HG02678 (cell line): ENCODE data around the gene TNKS1BP1.
"Not testable (repeated sequence)": the region's sequence is repeated elsewhere in the genome, so short reads cannot be mapped to it uniquely, and the experiment has no call there.

Experiments used
- ATAC-seq: cut with Tn5 transposase; IDR thresholded peaks from one replicate; pipeline ENCODE4 v1.9.1; 2021; ENCODE audit warnings: mild to moderate bottlenecking, moderate library complexity; ENCODE audit not compliant: unreplicated experiment

Gene TNKS1BP1

DNA sequence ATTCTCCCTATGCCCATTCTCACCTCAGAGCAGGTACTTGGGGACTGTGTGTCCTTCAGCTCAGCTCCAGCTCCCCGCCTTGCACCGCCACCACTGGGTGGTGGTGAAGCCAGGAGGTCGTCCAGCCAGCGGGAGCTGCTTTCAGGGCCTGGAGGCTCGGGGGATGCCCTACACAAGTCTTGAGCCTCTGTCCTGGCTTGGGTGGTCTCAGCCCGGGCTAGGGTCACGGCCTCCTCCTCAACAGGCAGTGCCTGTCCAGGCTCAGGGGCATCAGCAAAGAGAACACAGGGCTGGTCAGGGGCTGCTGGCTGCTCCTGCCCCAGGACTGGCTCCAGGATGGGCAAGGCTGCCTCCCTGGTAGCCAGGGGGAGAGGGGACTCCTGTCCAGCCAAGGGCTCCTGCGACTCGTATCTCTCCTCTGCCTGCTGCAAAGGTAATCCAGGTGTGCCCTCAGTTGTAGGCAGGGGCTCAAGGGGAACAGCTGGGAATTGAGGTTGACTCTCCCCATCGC, 12.2 kb downstream of the TNKS1BP1 start:
- ATAC-seq, result no peak

DNA sequence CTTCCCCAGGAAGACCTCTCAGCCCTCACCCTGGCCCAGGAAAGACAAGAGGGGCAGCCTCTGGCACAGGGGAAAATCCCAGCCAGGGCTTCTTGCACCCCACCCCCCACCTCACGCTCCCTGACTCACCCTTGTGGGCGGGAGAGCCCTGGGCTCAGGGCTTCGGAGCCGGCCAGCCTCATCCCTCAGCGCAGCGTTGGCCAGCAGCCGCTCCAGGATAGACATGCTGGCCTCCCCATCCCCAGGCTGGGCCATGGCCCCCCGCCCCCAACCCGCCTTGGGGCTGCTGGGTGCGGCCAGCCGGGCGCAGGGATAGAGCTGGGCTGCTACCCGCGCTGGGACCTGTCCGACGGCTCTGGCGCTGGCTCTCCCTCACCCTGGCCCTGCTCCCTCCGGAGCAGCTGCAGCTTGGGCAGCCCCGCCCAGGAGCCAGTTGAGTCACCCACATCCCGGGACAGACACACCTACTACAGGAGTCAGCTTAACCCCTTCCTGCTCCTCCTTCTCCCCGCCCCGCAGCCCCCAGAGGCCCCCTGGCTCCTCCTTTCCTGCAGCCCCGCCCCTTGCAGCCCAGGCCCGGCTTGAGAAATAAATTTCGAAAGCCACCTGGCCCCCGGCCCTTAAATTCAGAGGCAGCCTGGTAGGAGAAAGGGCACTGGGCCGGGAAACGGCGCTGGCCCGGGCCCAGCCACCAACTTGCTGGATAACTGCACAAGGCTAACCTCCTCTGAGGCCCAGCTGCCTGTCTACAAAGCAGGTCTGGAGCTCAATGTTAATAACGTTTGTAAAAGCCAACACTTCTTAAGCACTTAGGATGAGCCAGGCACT, 13.4 kb downstream of the TNKS1BP1 start:
- peak; percentile 98 for ATAC-seq

DNA sequence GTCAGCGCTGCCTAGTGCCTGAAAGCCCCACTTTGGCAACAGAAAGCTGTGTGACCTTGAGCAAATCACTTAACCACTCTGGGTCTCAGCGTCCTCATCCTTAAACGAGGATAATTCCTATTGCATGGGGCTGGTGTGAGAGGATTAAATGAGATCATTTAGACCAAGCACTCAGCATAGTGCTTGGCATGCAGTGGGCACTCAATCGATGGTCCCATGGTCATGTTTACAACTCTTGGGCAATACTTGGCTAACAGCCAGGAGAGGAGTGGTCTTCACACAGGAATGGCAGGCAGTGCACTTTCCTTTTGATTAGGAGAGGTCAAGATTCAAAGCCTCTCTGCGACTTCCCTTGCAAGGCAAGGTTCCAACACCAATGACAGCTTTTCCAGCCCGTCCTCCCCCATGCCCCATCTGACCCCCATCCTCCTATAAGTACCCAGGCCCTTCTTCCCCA, 14.1 kb downstream of the TNKS1BP1 start:
- no peak for ATAC-seq

DNA sequence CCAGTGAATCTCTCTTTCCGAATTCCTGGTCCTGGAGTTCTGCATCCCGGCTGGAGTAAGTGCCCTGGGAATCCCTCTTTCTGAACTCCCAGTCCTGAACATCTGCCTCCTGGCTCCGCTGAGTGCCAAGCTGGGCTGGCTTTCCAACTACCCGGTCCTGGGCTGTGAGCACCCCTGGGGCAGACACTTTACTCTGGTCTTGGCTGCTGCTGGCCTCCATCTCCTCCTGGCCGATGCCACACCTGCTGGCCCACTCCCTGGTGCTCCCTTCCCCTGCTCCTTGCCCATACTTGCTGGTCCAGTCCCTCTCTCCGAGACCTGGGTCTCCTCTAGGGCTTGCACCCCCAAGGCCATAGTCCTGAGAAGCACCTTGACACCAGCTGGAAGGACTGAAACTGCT, 14.7 kb downstream of the TNKS1BP1 start:
- no peak for ATAC-seq

DNA sequence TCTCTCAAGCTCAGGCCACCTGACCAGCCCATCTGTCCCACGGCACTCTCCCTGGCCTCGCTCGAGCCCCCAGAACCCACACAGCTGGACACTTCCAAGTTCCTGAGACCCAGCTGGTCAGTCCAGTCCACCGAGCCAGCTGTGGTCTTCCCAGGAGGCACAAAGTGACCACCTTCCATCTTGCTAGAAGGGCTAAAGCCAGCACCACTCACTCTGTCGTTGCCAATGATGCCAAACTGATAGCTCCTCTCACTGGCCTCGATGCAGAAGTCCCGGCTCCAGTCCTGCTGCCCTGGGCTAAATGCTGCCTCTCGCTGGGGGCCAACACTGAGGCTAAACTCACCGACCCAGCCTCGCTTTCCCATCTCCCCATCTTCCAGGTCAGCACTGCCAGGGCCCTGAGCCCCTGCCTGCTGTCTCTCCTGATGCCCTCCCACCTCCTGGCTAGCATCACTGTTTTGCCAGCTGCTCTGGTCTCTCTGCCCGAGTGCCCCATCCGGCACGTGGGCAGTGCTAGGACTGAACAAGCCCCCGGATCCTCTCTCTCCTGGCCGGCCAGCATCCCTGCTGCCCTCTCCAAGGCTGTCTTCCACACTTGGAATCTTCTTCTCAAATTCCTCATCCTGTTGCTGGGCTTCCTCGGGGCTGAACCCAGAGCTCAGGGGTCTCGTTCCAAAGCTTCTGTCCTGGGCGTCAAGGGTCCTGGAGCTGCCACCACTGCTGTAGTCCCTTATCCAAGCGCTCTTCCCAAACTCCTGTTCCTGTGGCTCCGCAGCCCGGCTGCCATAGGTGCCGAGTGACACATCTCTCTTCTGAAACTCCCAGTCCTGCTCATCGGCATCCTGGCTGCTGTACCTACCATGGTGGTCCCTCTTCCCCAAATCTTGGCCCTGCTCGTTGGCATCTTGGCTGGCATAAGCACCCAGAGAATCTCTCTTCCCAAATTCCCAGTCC, 15.4 kb downstream of the TNKS1BP1 start:
- ATAC-seq, result no peak

DNA sequence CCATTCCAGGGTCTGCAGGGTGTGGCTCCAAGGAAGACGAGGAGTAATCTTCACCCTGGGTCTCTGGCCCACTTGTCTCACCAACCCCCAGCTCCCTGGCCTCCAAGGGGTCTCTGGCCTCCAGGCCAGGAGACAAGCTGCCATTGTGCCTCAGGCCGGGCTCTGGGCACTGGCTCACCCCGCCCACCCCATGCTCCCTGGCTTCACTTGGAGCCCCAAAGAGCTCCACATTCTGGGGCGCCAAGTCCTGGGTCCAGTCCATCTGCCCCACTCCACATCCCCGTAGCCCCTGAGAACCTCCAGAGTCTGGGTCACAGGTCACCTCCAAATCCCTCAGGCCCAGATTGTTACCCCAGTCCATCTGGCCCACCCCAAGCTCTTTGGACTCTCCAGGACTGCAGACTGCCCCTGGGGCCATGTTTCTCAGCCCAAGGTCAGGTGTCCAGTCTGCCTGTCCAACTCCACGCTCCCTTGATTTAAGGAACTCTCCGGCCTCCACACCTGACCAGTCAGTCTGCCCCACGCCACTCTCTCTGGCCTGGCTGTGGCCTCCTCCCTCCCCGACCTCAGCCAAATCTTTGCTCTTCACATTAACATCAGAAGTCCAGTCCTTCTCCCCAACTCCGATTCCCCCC, 16.2 kb downstream of the TNKS1BP1 start:
- ATAC-seq, result no peak

DNA sequence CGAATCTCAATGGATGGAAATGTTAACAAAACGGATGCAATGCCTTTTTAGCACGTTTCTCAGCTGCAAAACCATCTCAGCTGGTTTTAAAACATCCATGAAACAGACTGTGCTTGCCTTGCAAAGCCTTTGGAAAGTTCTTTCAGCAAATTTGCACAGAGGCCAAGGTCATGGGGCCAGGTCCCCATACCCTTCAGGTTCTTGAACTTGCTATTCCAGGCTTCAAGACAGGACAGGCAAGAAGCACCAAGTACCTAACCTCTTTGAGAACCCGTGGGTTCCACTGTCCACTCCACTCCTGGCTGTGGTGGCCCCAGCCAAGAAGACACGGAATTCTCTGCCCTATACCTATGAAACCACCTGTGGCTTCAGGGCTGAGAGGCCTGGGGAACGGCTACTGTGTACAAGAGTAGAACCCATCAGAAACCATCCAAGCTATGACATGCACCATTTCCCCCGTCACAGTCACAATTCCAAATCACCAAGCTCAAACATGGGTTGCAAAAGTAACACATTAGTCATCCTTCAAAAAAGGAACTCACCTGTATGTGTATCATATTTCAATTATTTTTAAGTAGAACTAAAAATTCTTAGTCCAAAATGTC, 17.0 kb downstream of the TNKS1BP1 start:
- no peak for ATAC-seq

DNA sequence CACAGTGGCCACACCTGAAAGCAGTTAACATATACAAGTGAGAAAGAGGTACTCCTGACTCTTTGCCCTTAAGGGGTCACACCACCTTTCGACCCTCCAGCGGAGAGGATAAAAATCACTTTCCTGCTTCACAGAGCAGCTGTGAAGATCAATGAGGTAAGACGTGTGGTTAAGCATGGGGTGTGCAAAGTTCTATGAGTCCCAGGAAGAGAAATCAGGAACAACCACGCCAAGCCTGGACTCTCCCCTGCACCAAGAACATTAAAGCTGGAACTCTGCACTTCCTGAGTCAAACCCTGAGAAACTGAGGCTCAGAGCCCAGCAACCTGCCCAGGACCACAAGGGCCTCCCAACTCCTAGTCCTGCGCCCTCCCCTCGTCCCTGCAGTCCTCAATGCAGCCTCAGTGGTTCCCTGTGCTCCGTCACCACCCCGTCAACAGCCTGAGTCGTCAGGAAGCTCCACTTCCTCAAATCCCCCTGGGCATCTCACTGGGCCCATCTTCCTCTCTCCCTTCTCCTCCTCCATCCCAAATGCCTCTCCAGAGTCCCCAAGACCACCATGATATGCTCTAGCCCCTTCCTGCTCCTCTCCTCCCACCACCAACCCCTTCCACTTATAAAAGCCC, 17.7 kb downstream of the TNKS1BP1 start:
- ATAC-seq, result no peak

DNA sequence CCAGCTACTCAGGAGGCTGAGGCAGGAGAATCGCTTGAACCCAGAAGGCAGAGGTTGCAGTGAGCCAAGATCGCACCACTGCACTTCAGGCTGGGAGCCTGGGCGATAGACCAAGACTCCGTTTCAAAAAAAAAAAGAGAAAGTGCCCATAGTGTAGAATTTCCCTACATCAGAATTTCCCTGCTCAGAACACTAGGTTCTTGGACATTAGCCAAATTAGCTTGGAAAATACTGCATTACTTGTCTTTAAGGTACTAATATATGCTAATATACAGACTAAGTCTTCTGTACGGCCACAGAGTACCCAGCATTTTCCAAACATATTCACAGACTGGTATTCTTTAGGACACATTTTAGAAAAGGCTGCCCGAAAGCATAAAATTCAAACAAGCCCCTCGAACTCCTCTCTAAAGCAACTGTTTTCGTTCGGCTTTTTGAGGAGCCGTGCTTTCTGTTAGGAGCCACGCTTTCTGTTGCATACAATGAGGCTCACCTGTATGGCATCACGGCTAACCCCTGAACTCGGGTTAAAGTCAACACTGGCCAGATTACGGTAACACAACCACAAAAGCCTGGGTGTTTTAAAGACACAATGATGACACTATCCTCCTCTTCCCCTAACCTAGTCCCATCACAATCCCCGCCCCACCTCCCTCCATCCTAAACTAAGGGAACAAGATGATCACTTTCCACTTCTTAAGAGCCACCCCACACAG, 18.4 kb downstream of the TNKS1BP1 start:
- no peak for ATAC-seq

DNA sequence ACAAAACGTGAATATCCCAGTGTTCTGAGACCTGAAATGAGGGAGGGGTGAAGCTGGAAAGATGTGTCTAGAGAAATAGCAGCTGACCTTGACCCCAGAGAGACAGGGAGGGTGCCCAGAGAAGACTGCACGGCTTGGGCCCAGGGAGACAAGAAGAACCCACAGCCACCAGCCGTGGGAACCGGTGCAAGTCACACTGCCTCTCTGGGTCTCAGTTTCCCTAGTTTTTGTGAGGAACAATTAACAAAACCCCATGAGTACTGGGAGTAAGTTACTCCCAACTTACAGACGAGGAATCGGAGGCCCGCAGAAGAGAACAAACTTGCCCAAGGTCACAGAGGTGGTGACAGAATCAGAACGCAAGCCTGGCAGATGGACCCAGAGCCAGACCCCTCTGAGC, 19.2 kb downstream of the TNKS1BP1 start:
- ATAC-seq, result no peak

DNA sequence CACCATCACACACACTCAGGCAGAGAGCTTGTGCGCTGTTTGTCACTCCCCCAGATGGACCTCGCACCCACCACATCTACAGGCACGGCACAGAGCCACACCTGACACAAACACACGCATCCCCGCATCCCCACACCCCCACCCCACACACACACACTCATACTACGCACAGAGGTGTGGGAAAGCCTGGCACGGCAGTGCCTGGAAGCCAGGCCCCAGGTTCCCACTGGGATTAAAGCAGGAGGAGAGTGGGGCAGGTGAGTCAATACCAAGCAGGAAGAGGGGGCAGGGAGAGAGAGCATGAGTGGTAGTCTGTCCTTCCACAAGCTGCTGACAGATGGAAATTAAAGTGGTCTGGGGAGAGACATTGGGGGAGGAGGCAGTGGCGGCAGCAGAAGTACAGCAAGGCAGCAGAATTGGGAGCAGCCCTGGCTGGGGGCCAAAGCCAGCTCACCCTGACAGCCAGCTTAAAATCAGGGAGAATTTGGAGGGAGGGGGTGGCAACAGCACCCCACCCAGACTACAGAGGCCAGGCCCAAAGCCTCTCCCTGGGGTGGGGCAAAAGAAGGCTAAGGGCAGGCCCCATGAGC, 20.7 kb downstream of the TNKS1BP1 start:
- ATAC-seq, result no peak

DNA sequence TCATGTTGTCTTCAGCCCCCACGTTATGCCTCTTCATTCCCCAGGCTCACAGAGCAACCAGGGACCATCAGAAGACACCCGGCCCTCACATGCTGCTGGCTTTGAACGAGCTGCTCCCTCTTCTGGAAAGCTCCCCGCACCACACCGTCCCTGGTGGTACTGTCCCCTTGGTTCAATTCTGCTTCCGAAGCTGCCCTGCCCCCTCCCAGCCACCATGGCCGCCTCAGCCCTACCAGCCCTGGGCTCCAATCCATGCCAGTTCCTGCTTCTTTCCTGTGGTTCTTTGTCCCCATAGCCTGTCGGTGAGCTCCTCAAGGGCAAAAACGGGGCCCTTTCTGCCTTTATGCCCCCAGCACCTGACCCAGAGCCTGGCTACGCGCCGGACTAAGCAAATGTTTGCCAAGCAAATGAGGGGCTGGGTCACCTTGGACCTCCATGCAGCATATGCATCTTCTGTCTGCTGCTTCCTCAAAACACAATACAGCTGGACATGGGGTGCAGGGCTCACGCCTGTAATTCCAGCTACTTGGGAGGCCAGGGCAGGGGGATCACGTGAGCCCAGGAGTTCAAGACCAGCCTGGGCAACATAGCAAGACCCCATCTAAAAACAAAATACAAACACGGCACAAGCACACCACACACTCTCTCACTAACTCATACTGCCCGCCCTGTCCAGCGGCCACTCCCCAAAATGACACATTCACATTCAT, 21.3 kb downstream of the TNKS1BP1 start:
- no peak for ATAC-seq

DNA sequence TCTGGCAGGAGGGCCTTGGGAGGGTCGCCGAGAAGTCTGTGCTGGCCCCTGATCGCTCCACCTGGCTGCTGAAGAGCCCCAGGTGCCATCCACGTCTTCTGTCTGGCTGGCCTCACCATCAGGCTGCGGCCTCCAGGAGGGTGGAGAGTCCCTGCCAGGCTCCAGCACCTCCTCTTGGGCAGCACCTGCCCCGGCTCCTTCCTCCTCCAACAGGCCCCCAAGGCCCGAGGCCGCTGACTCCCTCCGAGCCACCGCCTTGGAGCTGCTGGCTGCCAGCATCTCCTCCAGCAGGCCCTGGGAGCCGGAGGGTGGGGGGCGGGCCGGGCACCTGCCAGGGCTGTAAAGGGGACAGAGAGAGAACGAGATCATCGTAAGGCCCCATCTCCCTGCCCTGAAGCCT, 22.3 kb downstream of the TNKS1BP1 start:
- no peak for ATAC-seq

DNA sequence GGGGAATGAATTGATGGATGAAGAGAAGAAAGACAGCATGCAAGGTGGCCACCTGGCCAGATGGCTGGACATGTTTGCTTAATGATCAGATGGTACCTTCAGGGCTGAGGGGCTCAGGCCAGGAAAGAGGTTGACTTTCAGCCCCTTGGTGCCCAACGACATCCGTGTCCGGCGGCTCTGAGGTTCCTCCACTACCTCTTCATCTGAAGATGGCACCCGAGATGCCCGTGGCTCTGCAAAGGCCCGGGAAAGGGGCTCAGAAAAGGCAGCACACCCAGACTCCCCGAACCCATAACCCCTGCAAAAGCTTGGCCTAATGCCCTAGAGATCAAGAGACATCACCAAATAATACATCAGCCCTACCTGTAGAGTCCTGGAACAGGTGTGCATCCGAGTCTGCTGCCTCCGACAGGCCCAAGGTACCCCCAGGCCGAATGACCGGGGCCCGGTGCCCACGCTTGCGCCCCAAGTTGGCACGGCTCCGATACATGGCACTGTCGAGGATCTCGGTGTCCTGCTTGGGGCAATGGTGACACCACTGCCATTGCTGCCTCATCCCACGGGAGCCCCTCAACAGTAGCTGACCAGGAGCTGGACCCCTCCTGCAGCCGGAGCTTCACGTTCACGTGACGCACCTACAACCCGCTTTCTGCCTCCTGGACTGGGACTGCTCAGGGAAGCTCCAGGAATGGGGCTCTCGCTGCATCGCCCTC, 22.9 kb downstream of the TNKS1BP1 start:
- ATAC-seq, result no peak

DNA sequence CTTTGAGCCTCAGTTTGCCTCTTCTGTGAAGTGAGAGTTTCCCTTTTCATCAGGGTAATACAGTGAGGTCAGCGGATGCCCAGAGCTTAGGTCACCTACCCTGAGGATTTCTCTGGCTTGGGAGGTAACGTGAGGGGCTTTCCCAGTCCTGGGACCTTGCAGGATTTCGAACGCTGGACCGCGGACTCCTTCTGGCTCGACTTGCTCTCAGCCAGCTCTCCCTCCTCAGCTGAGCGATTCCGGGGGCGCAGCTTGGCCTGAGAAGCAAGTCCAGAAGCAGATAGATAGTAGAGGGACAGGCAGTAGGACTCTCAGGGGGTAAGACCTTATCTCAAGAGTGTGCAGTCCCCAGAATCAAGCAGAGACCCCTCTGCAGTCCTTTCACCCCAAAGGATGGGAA, 24.0 kb downstream of the TNKS1BP1 start:
- ATAC-seq, result no peak

DNA sequence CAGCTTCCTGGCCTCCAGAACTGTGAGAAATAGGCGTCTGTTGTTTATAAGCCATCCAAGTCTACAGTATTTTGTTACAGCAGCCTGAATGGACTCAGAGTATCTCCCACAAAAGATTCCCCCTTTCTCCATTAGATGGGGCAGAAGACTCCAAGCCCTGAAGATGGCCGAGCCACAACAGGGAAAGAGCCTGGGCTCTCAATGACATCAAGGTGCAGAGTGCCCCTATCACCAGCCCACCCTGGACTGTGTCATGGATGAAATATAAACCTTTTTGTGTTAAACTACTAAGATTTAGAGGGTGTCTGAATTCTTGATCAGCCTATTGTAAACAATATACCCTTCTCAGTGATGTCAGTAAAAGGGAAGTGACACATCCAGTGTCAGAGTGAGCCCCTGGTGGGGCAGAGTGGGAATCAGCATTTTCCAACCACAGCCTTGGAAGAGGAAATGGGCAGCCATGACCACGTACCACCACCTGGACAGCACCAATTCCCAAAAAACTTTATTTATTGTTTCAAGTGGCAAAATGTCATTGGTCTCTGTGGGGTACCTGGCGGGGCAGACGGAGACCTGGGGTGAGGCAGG, 25.5 kb downstream of the TNKS1BP1 start:
- ATAC-seq, result no peak

DNA sequence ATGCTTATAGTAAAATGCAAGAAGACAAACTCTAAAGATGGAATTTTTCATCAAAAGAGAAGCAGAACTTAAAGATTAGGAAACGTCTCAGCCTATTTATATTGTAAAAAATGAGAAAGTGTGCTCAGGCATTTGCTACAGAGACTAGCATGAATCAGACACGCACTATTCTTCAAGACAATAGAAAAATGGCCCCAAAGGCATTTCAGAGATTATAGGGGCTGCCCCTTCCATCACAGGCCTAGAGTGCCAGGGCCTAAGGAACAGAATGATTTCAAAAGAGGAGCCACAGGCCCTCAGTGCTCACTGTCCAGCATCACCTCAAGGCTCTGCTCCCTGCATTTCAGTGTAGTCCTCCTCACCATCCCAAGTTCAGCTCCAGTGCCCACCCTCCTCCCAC, 27.5 kb downstream of the TNKS1BP1 start:
- ATAC-seq, result no peak

DNA sequence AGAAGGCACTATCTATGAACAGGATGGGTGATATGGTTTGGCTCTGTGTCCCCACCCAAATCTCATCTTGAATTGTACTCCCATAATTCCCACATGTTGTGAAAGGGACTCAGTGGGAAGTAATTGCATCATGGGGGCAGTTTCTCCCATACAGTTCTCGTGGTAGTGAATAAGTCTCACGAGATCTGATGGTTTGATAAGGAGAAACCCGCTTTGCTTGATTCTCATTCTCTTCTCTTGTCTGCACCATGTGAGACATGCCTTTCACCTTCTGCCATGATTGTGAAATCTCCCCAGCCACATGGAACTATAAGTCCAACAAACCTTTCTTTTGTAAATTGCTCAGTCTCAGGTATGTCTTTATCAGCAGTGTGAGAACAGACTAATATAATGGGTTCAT, 28.5 kb downstream of the TNKS1BP1 start:
- not testable (repeated sequence) for ATAC-seq
